Measurements from ENCODE around the gene GNS.

GRCh38 chr12:64782191-64782876 is 23.1 kb upstream of the GNS start:
- TF ChIP-seq POLR2A (IDR thresholded peaks at IDR 0.05; ENCODE audit: low read depth, low read length) (no peak), CTCF (IDR thresholded peaks at IDR 0.05; ENCODE audit: extremely low read depth in 1 of 2, insufficient read depth in 1 of 2, low read depth in 1 of 2, low read length in 2 of 2) (no peak)

Measured in endothelial cell of umbilical vein (primary cell).